PFSK-1 (cell line): ENCODE measurements around the gene AMBRA1.

Source experiments
- FOXP2 ChIP-seq: optimal IDR thresholded peaks from 2 replicates; pipeline ENCODE3; 2011; ENCODE audit warnings: borderline replicate concordance, control low read depth, inconsistent platforms; ENCODE audit not compliant: insufficient read depth; ENCODE audit errors: extremely low read length, extremely low read depth
- TAF1 ChIP-seq: IDR thresholded peaks from 2 replicates; pipeline ENCODE4 v1.6.1; 2012; ENCODE audit warnings: low read length, control low read depth, borderline replicate concordance; ENCODE audit not compliant: insufficient read depth

DNA sequence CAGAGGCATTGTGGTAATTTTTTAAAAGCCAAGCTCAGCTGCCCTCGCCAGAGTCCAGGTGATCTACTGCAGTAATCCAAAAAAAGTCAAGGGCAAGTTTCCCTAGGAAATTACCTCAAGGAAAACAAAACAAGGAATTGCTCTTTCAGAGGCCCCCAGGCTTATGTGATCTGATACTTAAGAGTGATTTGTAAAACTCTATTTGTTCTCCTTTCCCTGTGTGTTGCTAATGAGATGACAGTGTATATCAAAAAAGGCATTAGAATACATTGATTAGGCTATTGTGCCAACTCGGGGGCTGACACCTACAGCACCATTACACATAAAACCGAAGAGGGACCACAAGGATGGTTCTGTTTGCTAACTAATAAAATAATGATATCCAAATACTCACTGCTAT is 157.7 kb downstream of the AMBRA1 start:
- TF ChIP-seq FOXP2: no peak
- TF ChIP-seq TAF1: no peak
